Liver (tissue), 3 donors: ENCODE measurements around the gene FAM25A.

ENCODE experiments used
- JUND ChIP-seq, 2 donors: IDR thresholded peaks; 2 replicates each; pipeline ENCODE4 v1.6.1; 2016; ENCODE audit warnings: antibody characterized with exemption in 2 of 2
- RXRA ChIP-seq, 2 donors: IDR thresholded peaks; 2 replicates each; pipeline ENCODE4 v1.6.1; 2017 to 2018; ENCODE audit warnings: antibody characterized with exemption in 2 of 2, mild to moderate bottlenecking in 1 of 2
- YY1 ChIP-seq: IDR thresholded peaks from 2 replicates; pipeline ENCODE4 v1.6.1; 2016; ENCODE audit warnings: antibody characterized with exemption, mild to moderate bottlenecking
- TF ChIP-seq, protein P1 (sequence below): fragments of 150-350 bp; IDR thresholded peaks from 2 replicates; pipeline ENCODE4 v1.5.1; 2017; ENCODE audit warnings: improper control_type of control experiment, low read depth, low read length; ENCODE audit not compliant: missing input control
- TF ChIP-seq, protein P2 (sequence below): IDR thresholded peaks from 2 replicates; pipeline ENCODE4 v1.6.1; 2016; ENCODE audit warnings: antibody characterized with exemption, mild to moderate bottlenecking
- TF ChIP-seq, protein P3 (sequence below): IDR thresholded peaks from 2 replicates; pipeline ENCODE4 v1.6.1; 2016; ENCODE audit warnings: antibody characterized with exemption
- donor health status: healthy.
- donor health status: healthy.

DNA sequence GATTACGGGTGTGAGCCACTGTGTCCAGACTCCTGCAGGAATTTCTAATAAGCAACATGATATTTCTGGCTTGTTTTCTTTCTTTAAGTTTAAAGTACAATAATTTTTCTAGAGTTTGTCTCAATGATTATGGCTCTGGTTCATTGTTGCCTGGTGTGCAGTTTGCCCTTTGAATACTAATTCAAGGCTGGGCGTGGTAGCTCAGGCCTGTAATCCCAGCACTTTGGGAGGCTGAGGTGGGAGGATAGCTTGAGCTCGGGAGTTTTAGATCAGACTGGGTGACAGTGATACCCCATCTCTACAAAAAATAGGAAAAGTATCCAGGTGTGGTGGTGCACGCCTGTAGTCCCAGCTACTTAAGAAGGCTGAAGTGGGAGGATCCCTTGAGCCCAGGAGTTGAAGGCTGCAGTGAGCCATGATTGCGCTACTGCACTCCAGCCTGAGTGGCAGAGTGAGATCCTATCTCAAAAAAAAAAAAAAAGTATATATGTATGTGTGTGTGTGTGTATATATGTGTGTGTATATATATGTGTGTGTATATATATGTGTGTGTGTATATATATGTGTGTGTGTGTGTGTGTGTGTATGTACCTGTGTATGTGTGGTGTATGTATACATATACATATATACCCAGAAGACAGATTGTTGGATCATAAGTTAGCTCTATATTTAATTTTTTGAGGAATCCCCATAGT is 43.6 kb upstream of the FAM25A start:
- no peak for TF ChIP-seq RXRA (IDR thresholded peaks at IDR 0.05)
- no peak for TF ChIP-seq JUND (IDR thresholded peaks at IDR 0.05)
- TF ChIP-seq, protein P1, sequence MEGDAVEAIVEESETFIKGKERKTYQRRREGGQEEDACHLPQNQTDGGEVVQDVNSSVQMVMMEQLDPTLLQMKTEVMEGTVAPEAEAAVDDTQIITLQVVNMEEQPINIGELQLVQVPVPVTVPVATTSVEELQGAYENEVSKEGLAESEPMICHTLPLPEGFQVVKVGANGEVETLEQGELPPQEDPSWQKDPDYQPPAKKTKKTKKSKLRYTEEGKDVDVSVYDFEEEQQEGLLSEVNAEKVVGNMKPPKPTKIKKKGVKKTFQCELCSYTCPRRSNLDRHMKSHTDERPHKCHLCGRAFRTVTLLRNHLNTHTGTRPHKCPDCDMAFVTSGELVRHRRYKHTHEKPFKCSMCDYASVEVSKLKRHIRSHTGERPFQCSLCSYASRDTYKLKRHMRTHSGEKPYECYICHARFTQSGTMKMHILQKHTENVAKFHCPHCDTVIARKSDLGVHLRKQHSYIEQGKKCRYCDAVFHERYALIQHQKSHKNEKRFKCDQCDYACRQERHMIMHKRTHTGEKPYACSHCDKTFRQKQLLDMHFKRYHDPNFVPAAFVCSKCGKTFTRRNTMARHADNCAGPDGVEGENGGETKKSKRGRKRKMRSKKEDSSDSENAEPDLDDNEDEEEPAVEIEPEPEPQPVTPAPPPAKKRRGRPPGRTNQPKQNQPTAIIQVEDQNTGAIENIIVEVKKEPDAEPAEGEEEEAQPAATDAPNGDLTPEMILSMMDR = no peak
- TF ChIP-seq, protein P2, sequence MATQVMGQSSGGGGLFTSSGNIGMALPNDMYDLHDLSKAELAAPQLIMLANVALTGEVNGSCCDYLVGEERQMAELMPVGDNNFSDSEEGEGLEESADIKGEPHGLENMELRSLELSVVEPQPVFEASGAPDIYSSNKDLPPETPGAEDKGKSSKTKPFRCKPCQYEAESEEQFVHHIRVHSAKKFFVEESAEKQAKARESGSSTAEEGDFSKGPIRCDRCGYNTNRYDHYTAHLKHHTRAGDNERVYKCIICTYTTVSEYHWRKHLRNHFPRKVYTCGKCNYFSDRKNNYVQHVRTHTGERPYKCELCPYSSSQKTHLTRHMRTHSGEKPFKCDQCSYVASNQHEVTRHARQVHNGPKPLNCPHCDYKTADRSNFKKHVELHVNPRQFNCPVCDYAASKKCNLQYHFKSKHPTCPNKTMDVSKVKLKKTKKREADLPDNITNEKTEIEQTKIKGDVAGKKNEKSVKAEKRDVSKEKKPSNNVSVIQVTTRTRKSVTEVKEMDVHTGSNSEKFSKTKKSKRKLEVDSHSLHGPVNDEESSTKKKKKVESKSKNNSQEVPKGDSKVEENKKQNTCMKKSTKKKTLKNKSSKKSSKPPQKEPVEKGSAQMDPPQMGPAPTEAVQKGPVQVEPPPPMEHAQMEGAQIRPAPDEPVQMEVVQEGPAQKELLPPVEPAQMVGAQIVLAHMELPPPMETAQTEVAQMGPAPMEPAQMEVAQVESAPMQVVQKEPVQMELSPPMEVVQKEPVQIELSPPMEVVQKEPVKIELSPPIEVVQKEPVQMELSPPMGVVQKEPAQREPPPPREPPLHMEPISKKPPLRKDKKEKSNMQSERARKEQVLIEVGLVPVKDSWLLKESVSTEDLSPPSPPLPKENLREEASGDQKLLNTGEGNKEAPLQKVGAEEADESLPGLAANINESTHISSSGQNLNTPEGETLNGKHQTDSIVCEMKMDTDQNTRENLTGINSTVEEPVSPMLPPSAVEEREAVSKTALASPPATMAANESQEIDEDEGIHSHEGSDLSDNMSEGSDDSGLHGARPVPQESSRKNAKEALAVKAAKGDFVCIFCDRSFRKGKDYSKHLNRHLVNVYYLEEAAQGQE = no peak
- TF ChIP-seq, protein P3, sequence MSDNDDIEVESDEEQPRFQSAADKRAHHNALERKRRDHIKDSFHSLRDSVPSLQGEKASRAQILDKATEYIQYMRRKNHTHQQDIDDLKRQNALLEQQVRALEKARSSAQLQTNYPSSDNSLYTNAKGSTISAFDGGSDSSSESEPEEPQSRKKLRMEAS = no peak
- no peak for TF ChIP-seq YY1
